Heart right ventricle (tissue), 12 donors: ENCODE measurements around the gene CPEB1. TPM values are rescaled to one million over a fixed set of nuclear protein-coding genes. Genes with fewer than 3 reads are reported as not detected.

Experiments used
- polyA plus RNA-seq, 2 donors: library from polyadenylated mRNA; stranded (reverse); fragments of 200-250 nt; gene quantifications; one replicate each; pipeline ENCODE4 v1.2.3, GENCODE V29; 2013
- total RNA-seq, 10 donors: library from RNA; stranded (reverse); fragmentation: NEBNext Ultra II Directional in 3 of 10; extraction: Animal tissue kit (Norgen Biotek cat#: 25700) in 3 of 10; gene quantifications; one replicate each; pipeline versions ENCODE4 v1.2.1 to v1.2.4, GENCODE V29; 2021 to 2023
- donor health status: ischemic (EF 13 %, LVEDD 7.1; RV severe dilation, severe dysfunction).
- donor health status: healthy with polysubstance abuse.
- donor health status: DM: no; HTN: yes; CAD: no.
- donor health status: DM: no; HTN: no; CAD: no.
- donor health status: ischemic (EF 25% LVEDD 6.9; RV normal size, moderate dysfunction).
- donor health status: ischemic (EF 25% LVEDD 5.7; RV mildly dilated, moderate dysfunction).
- donor health status: healthy.
- donor health status: nonischemic (EF 11% LVEDD 7.7; RV severe dilation, severe dysfunction).
- donor health status: DM: yes; HTN: yes; CAD: no.
- donor health status: PGD.
- donor health status: ischemic (EF 29% LVEDD 5.4; RV normal size, mild dysfunction).
- donor health status: nonischemic (EF 23%, LVEDD 6.1; RV moderate dilation, normal function).

The CPEB1 gene
- total and polyA plus RNA-seq, 12 donors = 0.20 to 5.2 (median 1.4) TPM

Other genes starting within 250 kb of the CPEB1 start
- 1 to 10 TPM in 6 of 10 donors, under 1 TPM in 4; 0.66 to 1.6 (median 1.1) TPM for gene GOLGA6L9, start 217.5 kb downstream of the CPEB1 start, total RNA-seq
- gene GOLGA6L9, start 217.5 kb downstream of the CPEB1 start, polyA plus RNA-seq = 10 to 100 TPM in 1 of 2 donors, 1 to 10 TPM in 1; 1.4 to 33.6 TPM
- gene RPS17, start 106.9 kb downstream of the CPEB1 start, total RNA-seq = 1,000 to 10,000 TPM in 1 of 10 donors, 100 to 1,000 TPM in 9; 675 to 1,048 (median 736) TPM
- gene RPS17, start 106.9 kb downstream of the CPEB1 start, polyA plus RNA-seq = 1,000 to 10,000 TPM; 1,076 to 3,888 TPM
- gene AP3B2, start 62.5 kb upstream of the CPEB1 start, total RNA-seq = 1 to 10 TPM in 1 of 10 donors, under 1 TPM in 5, not detected in 4; 0.12 to 1.4 (median 0.40) TPM
- gene AP3B2, start 62.5 kb upstream of the CPEB1 start, polyA plus RNA-seq = under 1 TPM; 0.16 to 0.51 TPM
- gene FSD2, start 158.7 kb upstream of the CPEB1 start, total RNA-seq = 100 to 1,000 TPM in 3 of 10 donors, 10 to 100 TPM in 7; 50.3 to 142 (median 88.8) TPM
- gene FSD2, start 158.7 kb upstream of the CPEB1 start, polyA plus RNA-seq = 10 to 100 TPM in 1 of 2 donors, 1 to 10 TPM in 1; 1.7 to 24.9 TPM
- gene WHAMM, start 162.3 kb upstream of the CPEB1 start, total RNA-seq = 1 to 10 TPM; 5.4 to 8.1 (median 6.8) TPM
- gene WHAMM, start 162.3 kb upstream of the CPEB1 start, polyA plus RNA-seq = 1 to 10 TPM; 3.2 to 3.9 TPM